Left ventricle myocardium superior (tissue), 1 donor: ENCODE measurements around the gene AOC2. TPM values are rescaled to one million over a fixed set of nuclear protein-coding genes. Genes with fewer than 3 reads are reported as not detected.

Source experiments
- ATAC-seq: fragments of 200-7000 bp; cut with Tn5 transposase; one replicate; pipeline ENCODE4 v1.9.1; 2020; ENCODE audit warnings: mild to moderate bottlenecking, moderate library complexity
- DNase-seq: peaks from one replicate; pipeline ENCODE4 v3.0.0-alpha.2; 2020
- intact Hi-C: fragments of 100-400 bp; cut with micrococcal nuclease; formaldehyde crosslinking; loops from one replicate; pipeline ENCODE4 v1.11.0; 2022
- long read RNA-seq: library from polyadenylated mRNA; unstranded; transcript quantifications from one replicate; pipeline ENCODE4 v2.0.0, GENCODE V29; 2021
- total RNA-seq: library from RNA; stranded (reverse); fragmentation: NEBNext Ultra II Directional; extraction: Animal tissue kit (Norgen Biotek cat#: 25700); gene quantifications from one replicate; pipeline ENCODE4 v1.2.1, GENCODE V29; 2021
- donor health status: DM: no; HTN: yes; CAD: no; lungs with severe emphysema.

The AOC2 gene
- 0.40 TPM for total RNA-seq
- long read RNA-seq = 0 reads

DNA sequence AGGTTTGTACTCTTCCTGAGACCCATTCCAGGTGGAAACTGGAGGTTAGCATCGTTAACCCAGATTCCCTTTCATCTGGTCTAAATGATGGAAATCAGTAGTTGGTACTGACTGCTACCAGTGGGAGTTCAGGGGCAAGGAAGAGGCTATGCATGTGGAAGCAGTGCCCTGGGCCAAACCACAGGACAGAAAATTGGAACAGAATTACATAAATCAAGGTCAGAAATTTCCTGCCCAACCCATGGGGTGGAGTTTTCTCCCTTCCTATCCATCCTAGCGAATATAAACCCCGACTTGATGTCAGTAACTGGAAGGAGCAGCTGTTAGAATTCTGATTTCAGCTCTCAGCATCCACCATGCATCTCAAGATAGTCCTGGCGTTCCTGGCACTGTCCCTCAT is at the start of gene AOC2:
TSS of gene AOC2 (plus strand) at position 310 of the 400 bp plus-strand sequence. CDS start at position 357, 47 bp downstream.
- no peak for ATAC-seq
- no peak for DNase-seq
- intact Hi-C loops = loop anchor here (2.0 kb wide), 1 partner anchor 93 kb away; no protein-coding TSS in a partner anchor

DNA sequence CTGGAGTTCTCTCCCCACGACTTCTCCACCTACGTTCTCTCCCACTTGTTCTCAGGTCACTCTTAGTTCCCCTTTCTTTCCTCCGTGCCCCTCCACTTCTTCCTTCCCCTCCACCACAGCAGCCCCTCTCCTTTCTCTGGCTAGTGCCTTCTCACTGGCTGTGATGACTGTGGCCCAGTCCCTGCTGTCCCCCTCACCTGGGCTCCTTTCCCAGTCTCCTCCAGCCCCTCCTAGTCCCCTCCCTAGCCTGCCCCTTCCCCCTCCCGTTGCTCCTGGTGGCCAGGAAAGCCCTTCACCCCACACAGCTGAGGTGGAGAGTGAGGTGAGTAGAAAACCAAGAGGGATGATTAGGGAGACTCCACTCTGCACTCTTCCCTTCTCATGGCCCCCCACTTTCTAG is 49.3 kb upstream of the AOC2 start:
- intact Hi-C loops = no loop called here
- DNase-seq = no peak
- ATAC-seq = no peak

- DNase-seq (no peak), ATAC-seq (no peak)
- intact Hi-C loops = no loop called here
Measured at GRCh38 chr17:42795465-42795864, 48.9 kb upstream of the AOC2 start.

GRCh38 chr17:42796066-42796758 is 48.2 kb upstream of the AOC2 start:
- intact Hi-C loops = no loop called here
- no peak for DNase-seq
- ATAC-seq = no peak

DNA sequence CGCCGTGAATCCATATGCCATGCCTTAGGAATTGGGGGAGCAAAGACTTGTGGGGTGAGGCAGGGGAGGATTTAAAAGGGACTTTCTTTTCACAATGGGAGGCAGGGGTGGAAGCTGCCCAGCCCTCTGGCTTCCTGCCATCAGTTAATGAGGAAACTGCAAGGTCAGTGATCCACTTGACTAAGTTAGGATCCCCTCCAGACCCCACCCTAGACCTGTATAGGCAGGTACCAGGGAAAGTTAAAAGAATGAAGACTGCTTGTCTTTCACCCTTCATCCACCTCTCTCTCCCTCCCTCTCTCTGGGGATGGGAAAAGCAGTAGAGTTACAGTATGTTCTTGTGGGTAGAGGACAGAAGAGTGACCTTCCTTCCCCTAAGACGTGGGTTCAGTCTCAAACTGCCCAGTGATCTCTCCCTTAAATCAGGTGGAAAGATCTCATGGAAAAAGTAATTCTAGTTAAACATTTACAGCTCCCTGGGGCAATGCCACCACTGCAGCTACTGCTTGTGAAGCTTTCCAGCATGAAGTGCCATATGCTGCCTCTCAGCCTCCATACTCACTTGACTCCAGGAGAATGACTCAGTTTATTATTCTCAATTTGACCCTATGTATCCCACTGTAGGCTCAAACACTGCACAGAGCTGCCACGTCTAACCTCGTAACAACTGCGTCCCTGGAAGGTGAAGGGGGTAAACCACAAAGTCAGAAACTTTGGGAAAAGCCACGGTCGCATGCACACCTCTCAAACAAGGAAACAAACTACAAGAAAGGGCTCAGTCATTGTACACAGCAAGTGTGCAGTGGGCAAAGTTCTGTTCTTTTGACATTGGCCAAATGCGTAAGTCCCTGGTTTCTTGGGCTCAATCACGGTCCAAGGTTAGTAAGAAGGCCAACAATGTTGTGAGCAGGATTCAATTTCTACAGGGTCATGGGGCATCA is 47.0 kb upstream of the AOC2 start:
- DNase-seq (no peak), ATAC-seq (no peak)
- intact Hi-C loops = no loop called here

GRCh38 chr17:42798011-42798382 is 46.4 kb upstream of the AOC2 start:
- ATAC-seq (no peak), DNase-seq (no peak)
- intact Hi-C loops = no loop called here

GRCh38 chr17:42798383-42799380 is 45.7 kb upstream of the AOC2 start, which contains the start of the genes CNTD1 and COA3:
TSS of gene CNTD1 (plus strand) at chr17:42798861. CDS start at chr17:42799068, 207 bp downstream.
TSS of gene COA3 (minus strand) at chr17:42798704. CDS start at chr17:42798681, 23 bp downstream.
- intact Hi-C loops = no loop called here
- DNase-seq (peak; percentile 94), ATAC-seq (peak; percentile 99)

DNA sequence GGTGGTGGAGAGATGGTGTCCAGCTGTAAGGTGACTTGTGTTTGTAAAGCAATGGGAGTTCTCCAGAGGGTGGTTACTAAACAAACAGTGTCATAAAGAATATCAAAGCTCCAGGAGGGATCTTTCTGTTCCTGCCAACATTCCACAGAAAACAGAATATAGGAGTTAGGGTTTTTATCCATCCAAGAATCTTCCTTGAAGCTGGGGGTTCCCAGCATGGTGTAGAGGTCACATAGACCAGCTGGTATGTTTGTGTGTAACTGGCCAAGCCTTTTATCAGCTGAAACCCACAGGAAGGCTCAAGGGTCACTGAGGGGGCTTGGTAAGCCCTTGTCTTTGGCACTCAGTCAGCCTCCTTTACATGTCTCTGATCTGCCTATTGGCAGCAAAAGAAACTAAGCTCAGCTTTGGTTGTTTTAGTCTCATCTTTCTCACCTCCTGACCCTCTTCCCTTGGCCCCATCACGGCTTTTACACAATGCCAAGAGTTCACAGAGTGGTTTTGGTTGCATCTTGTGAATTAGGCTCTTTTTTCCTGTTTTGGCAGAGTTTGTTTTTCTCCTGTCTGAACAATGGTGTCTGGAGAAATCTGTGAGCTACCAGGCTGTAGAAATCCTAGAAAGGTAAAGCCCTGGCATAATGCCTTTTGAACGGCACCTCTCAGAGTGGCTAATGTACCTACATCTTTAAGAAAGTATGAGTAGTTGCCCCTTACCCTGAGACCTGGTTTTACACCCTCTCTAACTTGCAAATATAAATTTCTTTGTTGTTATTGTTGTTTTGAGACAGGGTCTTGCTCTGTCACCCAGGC is 41.1 kb upstream of the AOC2 start:
- DNase-seq (no peak), ATAC-seq (no peak)
- intact Hi-C loops = no loop called here

GRCh38 chr17:42804918-42805367 is 39.4 kb upstream of the AOC2 start:
- no peak for DNase-seq
- no peak for ATAC-seq
- intact Hi-C loops = no loop called here

- intact Hi-C loops = no loop called here
- no peak for ATAC-seq
- DNase-seq = no peak
Measured at GRCh38 chr17:42806249-42806648, 38.1 kb upstream of the AOC2 start.

DNA sequence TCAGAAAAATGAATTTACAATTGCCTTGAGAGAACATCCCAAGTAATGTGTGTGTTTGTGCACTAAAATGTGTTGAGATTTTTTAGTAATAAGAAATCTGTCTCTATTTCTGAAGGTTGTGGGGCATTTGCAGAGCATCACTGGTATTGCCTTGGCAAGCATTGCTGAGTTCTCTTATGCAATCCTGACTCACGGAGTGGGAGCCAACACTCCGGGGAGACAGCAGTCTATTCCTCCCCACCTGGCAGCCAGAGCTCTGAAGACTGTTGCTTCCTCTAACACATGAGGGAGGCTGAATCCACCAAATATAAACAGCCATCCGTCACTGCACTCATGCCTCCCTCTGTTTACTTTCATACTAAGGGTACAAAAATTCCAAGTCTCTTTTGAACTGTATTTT is 35.1 kb upstream of the AOC2 start:
- intact Hi-C loops = no loop called here
- ATAC-seq (peak; percentile 57), DNase-seq (no peak)

DNA sequence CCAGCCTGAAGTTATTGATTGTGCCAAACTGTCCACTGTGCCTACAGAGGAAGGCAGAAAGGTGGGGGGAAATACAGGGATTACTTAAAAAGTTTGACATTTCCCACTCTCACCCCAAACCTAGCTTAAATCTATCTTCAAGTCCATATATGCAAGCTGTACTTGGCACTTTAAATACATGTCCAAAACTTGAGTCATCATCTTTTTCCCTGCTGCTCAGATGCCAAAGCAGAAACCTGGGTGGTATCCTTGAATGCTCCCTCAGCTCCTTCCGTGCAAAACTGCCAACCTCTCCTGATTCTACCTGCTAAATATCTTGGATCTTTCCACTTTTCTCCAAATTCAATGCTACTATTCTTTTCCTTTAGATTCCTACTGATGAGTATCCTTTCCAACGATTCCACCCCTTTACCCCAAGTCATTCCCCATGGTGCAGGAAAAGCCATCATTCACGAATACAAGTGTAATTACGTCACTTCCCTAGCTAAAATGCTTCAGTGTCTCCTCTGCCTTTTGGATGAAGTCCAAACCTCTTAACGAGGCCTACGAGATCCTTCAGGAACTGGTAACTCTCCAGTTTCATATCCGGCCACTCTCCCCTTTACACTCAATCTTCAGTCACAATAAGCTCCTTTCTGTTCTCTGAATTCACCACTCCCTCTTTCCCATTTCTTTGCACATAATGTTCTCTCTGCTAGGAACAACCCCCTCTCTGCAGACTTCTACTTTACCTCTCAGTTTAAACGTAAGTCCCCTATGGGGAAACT is 29.6 kb upstream of the AOC2 start:
- ATAC-seq (peak; percentile 31), DNase-seq (no peak)
- intact Hi-C loops = no loop called here

DNA sequence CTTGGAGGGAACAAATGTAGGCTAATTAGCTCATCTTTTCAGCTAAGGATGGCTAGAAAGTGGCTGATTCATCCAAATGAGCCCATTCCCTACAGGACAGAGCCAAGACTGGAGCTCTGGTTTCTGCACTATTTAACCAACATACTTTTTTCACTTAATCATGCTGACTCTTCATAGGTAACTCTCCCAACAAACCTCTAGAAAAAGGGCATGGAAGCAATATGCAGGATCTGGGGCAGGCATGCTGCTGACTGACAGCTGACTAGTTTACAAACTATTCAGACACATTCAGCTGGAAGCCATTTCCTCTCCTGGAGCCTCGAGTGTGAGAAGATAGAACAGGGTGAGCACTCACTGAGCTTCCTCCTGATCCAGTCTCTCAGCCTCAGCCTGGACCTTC is 26.5 kb upstream of the AOC2 start:
- DNase-seq (no peak), ATAC-seq (no peak)
- intact Hi-C loops = no loop called here

GRCh38 chr17:42818379-42818778 is 26.0 kb upstream of the AOC2 start:
- ATAC-seq (no peak), DNase-seq (no peak)
- intact Hi-C loops = no loop called here

DNA sequence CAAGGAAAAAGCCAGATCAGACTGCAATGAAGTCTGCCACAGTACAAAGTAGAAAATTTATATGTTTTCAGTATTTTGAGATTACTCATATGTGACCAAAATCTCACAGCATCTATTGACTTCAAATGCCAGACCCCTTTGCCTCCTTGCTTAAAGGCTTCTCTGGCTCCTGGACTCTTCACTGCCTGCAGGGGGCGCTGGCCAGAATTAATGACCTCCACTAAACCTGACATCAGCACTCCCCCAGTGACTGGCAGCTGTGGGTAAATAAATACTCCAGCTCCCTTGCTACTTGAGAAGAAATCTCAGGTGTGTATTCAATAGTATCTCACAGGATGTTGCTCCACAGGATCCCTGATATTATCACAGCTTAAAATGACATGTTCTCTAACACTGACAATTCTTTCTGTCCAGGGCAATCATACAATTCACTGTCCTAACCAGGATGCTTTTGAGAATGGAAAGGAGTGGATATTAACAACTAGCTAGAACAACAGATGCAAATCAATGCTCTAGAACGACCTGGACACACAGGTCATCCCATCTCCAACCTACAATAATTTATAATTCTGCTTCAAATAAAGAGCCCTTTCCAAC is 24.3 kb upstream of the AOC2 start:
- intact Hi-C loops = loop anchor here (10.0 kb wide), 1 partner anchor 95 kb away; no protein-coding TSS in a partner anchor
- DNase-seq (peak; percentile 65), ATAC-seq (no peak)

DNA sequence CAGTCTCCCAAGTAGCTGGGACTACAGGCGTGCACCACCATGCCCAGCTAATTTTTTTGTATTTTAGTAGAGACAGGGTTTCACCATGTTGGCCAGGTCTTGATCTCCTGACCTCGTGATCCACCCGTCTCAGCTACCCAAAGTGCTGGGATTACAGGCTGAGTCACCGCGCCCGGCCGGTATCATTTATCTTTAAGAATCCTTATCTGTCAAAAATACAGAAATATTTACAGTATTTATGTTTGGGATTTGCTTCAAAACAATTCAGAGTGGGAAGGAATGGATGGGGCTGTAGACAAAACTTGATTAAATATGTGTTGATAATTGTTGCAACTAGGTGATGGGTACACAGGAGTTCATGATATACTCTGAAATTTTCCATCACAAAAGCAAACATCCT is 23.2 kb upstream of the AOC2 start:
- DNase-seq (no peak), ATAC-seq (no peak)
- intact Hi-C loops = loop anchor here (10.0 kb wide), 1 partner anchor 96 kb away; no protein-coding TSS in a partner anchor

- no peak for DNase-seq
- intact Hi-C loops = loop anchor here (10.0 kb wide), 1 partner anchor 103 kb away; no protein-coding TSS in a partner anchor
- no peak for ATAC-seq
Measured at GRCh38 chr17:42827472-42827871, 16.9 kb upstream of the AOC2 start.
